WTC11 (cell line): ENCODE results near the gene RGS11. TPM values are rescaled to one million over a fixed set of nuclear protein-coding genes. Genes with fewer than 3 reads are reported as not detected.

Experiments
- ATAC-seq: fragments of 200-7000 bp; cut with Tn5 transposase; 2 replicates; pipeline ENCODE4 v1.10.0; 2021; ENCODE audit warnings: mild to moderate bottlenecking, moderate library complexity
- CTCF ChIA-PET: fragments of 300-600 bp; sonication (Branson Sonifier 250); formaldehyde crosslinking; loops from one replicate; lab custom pipeline; 2021; ENCODE audit warnings: antibody characterized with exemption; lab: Charles Lee
- POLR2A ChIA-PET: fragments of 350-600 bp; sonication (Branson Sonifier 250); formaldehyde crosslinking; loops from one replicate; lab custom pipeline; 2021; ENCODE audit warnings: antibody characterized with exemption; lab: Charles Lee
- DNase-seq: peaks from one replicate; pipeline ENCODE4 v3.0.0; 2021; ENCODE audit warnings: low spot score
- H3K27ac Mint-ChIP-seq: 2 replicates; pipeline ENCODE4 v1.8.0; 2021; ENCODE audit warnings: mixed read lengths
- H3K27me3 Mint-ChIP-seq: 2 replicates; pipeline ENCODE4 v1.8.0; 2021; ENCODE audit warnings: low read depth, mild to moderate bottlenecking, moderate library complexity, mixed read lengths
- H3K36me3 Mint-ChIP-seq: 2 replicates; pipeline ENCODE4 v1.8.0; 2021; ENCODE audit warnings: mixed read lengths
- H3K4me1 Mint-ChIP-seq: 2 replicates; pipeline ENCODE4 v1.8.0; 2022; ENCODE audit warnings: mixed read lengths
- H3K4me3 Mint-ChIP-seq: 2 replicates; pipeline ENCODE4 v1.8.0; 2021; ENCODE audit warnings: mild to moderate bottlenecking, moderate library complexity, mixed read lengths
- H3K9me3 Mint-ChIP-seq: 2 replicates; pipeline ENCODE4 v1.8.0; 2021; ENCODE audit warnings: mixed read lengths
- ARID4B ChIP-seq: sonication (generic); formaldehyde crosslinking; IDR thresholded peaks from 2 replicates; pipeline ENCODE4 v1.8.0; 2023; ENCODE audit warnings: missing genetic modification reagents, mild to moderate bottlenecking, borderline replicate concordance
- CBFB ChIP-seq: sonication (generic); formaldehyde crosslinking; IDR thresholded peaks from 2 replicates; pipeline ENCODE4 v1.8.1; 2022; ENCODE audit warnings: mild to moderate bottlenecking, low read depth, missing genetic modification reagents
- GABPB1 ChIP-seq: sonication (generic); formaldehyde crosslinking; IDR thresholded peaks from 2 replicates; pipeline ENCODE4 v1.8.1; 2023; ENCODE audit warnings: mild to moderate bottlenecking, missing genetic modification reagents
- GRHL2 ChIP-seq: fragments of 250-450 bp; sonication (Bioruptor Pico); IDR thresholded peaks from 2 replicates; pipeline ENCODE4 v1.8.0; 2022; ENCODE audit warnings: mild to moderate bottlenecking, moderate library complexity; ENCODE audit not compliant: insufficient replicate concordance, severe bottlenecking
- IRF2 ChIP-seq: sonication (generic); formaldehyde crosslinking; IDR thresholded peaks from 2 replicates; pipeline ENCODE4 v1.8.0; 2022; ENCODE audit warnings: low read depth, missing genetic modification reagents, borderline replicate concordance
- MLX ChIP-seq: sonication (generic); formaldehyde crosslinking; IDR thresholded peaks from 2 replicates; pipeline ENCODE4 v1.8.1; 2023; ENCODE audit warnings: mild to moderate bottlenecking, missing genetic modification reagents, moderate library complexity
- MXD4 ChIP-seq: fragments of 250-450 bp; sonication (Bioruptor Pico); IDR thresholded peaks from 2 replicates; pipeline ENCODE4 v1.8.0; 2021; ENCODE audit warnings: mild to moderate bottlenecking, moderate library complexity, borderline replicate concordance
- NFATC4 ChIP-seq: fragments of 250-450 bp; sonication (Bioruptor Pico); IDR thresholded peaks from 2 replicates; pipeline ENCODE4 v1.9.0; 2021; ENCODE audit warnings: mild to moderate bottlenecking
- OVOL2 ChIP-seq: fragments of 250-450 bp; sonication (Bioruptor Pico); IDR thresholded peaks from 2 replicates; pipeline ENCODE4 v1.9.0; 2021; ENCODE audit warnings: mild to moderate bottlenecking, borderline replicate concordance
- SMAD4 ChIP-seq: sonication (generic); formaldehyde crosslinking; IDR thresholded peaks from 2 replicates; pipeline ENCODE4 v1.8.0; 2022; ENCODE audit warnings: mild to moderate bottlenecking, missing genetic modification reagents
- ZNF138 ChIP-seq: sonication (generic); formaldehyde crosslinking; conservative IDR thresholded peaks from 2 replicates; pipeline ENCODE4 v1.8.1; 2022; ENCODE audit warnings: mild to moderate bottlenecking, moderate library complexity, missing genetic modification reagents
- ZNF317 ChIP-seq: sonication (generic); formaldehyde crosslinking; IDR thresholded peaks from 2 replicates; pipeline ENCODE4 v1.8.1; 2023; ENCODE audit warnings: low read depth, mild to moderate bottlenecking, moderate library complexity, missing genetic modification reagents, borderline replicate concordance
- ZNF396 ChIP-seq: fragments of 250-450 bp; sonication (Bioruptor Pico); IDR thresholded peaks from 2 replicates; pipeline ENCODE4 v1.8.0; 2021; ENCODE audit warnings: mild to moderate bottlenecking, moderate library complexity, borderline replicate concordance
- ZNF671 ChIP-seq: fragments of 250-450 bp; sonication (Bioruptor Pico); IDR thresholded peaks from 2 replicates; pipeline ENCODE4 v1.8.0; 2021; ENCODE audit warnings: mild to moderate bottlenecking
- total RNA-seq: library from RNA; stranded (reverse); gene quantifications from 3 replicates; pipeline ENCODE4 v1.2.3, GENCODE V29; 2021
- TF ChIP-seq, protein P1 (sequence below): sonication (generic); formaldehyde crosslinking; IDR thresholded peaks from 2 replicates; pipeline ENCODE4 v1.8.1; 2022; ENCODE audit warnings: mild to moderate bottlenecking, moderate library complexity, missing genetic modification reagents
- TF ChIP-seq, protein P2 (sequence below): fragments of 250-450 bp; sonication (Bioruptor Pico); IDR thresholded peaks from 2 replicates; pipeline ENCODE4 v2.1.2; 2022; ENCODE audit warnings: mild to moderate bottlenecking, moderate library complexity
- TF ChIP-seq, protein P3 (sequence below): fragments of 200-600 bp; IDR thresholded peaks from 2 replicates; pipeline ENCODE4 v1.8.0; 2022; ENCODE audit warnings: antibody characterized with exemption
- TF ChIP-seq, protein P4 (sequence below): sonication (generic); formaldehyde crosslinking; IDR thresholded peaks from 2 replicates; pipeline ENCODE4 v1.8.0; 2022; ENCODE audit warnings: mild to moderate bottlenecking, missing genetic modification reagents

Gene RGS11
- total RNA-seq, 1 experiment from 2014 or later, result 1.8 TPM

- Mint-ChIP-seq H3K27me3 (no peaks in the 10 kb centered on the region), H3K9me3 (no peaks in the 10 kb centered on the region), H3K27ac (no peak overlapping the region), H3K4me3 (no peak overlapping the region), H3K4me1 (no peaks in the 10 kb centered on the region), H3K36me3 (peaks cover 5% of the 10 kb centered on the region; the same call in 1 of the 2 replicates)
- ChIA-PET POLR2A (no interaction called here), CTCF (no interaction called here)
- ATAC-seq (no peak), DNase-seq (no peak)
- TF ChIP-seq MLX (CRISPR knock-in tag) (no peak), OVOL2 (CRISPR knock-in tag) (no peak), IRF2 (no peak), MXD4 (no peak), GRHL2 (CRISPR knock-in tag) (no peak), ARID4B (CRISPR knock-in tag) (no peak), SMAD4 (CRISPR knock-in tag) (no peak), ZNF138 (CRISPR knock-in tag) (no peak)
- TF ChIP-seq, protein P1, sequence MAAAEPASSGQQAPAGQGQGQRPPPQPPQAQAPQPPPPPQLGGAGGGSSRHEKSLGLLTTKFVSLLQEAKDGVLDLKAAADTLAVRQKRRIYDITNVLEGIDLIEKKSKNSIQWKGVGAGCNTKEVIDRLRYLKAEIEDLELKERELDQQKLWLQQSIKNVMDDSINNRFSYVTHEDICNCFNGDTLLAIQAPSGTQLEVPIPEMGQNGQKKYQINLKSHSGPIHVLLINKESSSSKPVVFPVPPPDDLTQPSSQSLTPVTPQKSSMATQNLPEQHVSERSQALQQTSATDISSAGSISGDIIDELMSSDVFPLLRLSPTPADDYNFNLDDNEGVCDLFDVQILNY, result no peak
- TF ChIP-seq, protein P2, sequence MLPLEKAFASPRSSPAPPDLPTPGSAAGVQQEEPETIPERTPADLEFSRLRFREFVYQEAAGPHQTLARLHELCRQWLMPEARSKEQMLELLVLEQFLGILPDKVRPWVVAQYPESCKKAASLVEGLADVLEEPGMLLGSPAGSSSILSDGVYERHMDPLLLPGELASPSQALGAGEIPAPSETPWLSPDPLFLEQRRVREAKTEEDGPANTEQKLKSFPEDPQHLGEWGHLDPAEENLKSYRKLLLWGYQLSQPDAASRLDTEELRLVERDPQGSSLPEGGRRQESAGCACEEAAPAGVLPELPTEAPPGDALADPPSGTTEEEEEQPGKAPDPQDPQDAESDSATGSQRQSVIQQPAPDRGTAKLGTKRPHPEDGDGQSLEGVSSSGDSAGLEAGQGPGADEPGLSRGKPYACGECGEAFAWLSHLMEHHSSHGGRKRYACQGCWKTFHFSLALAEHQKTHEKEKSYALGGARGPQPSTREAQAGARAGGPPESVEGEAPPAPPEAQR (CRISPR knock-in tag), result no peak
Observed at GRCh38 chr16:297832-298231, 22.1 kb upstream of the RGS11 start.

DNA sequence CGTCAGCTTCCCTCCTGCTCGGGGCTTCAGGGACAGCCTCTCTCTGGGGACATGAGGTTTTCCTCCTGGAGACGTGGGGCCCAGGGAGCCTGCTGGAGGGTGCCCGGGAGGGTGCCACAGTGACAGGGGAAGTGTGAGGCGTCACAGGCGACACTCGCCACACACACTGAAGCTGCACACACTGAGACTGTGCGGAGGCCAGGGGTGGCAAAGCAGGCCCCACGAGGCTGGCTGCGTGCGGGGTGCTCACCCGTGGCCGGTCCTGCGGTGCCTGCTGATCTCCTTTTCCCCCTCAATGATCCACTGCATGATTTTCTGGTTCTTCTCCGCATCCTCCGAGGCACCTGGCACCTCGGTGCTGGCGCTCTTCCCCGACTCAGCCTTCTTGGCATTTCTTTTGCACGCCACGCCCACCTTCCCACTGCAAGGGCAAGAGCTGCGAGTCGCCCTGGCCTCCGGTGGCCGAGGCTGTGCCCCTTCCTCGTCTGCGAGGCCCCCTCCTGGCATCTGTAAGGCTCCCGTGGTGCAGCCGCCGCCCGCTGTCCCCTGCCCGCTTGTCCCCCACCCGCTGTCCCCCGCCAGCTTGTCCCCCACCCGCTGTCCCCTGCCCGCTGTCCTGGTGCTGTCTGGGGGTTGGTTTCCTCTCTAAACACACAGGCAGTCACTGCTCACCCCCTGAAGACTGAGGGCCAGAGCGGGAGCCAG is 21.2 kb upstream of the RGS11 start:
- Mint-ChIP-seq H3K9me3 (no peaks in the 10 kb centered on the region), H3K27me3 (no peaks in the 10 kb centered on the region), H3K4me1 (no peaks in the 10 kb centered on the region), H3K4me3 (no peak overlapping the region), H3K36me3 (0 out of 2 replicates have a peak, but pooled peaks cover 3% of the 10 kb centered on the region), H3K27ac (no peak overlapping the region)
- ChIA-PET POLR2A (no interaction called here), CTCF (no interaction called here)
- ATAC-seq (no peak), DNase-seq (no peak)
- TF ChIP-seq CBFB (CRISPR knock-in tag), result no peak
- TF ChIP-seq NFATC4 (CRISPR knock-in tag), result no peak
- TF ChIP-seq, protein P3, sequence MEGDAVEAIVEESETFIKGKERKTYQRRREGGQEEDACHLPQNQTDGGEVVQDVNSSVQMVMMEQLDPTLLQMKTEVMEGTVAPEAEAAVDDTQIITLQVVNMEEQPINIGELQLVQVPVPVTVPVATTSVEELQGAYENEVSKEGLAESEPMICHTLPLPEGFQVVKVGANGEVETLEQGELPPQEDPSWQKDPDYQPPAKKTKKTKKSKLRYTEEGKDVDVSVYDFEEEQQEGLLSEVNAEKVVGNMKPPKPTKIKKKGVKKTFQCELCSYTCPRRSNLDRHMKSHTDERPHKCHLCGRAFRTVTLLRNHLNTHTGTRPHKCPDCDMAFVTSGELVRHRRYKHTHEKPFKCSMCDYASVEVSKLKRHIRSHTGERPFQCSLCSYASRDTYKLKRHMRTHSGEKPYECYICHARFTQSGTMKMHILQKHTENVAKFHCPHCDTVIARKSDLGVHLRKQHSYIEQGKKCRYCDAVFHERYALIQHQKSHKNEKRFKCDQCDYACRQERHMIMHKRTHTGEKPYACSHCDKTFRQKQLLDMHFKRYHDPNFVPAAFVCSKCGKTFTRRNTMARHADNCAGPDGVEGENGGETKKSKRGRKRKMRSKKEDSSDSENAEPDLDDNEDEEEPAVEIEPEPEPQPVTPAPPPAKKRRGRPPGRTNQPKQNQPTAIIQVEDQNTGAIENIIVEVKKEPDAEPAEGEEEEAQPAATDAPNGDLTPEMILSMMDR, result no peak
- TF ChIP-seq ZNF317 (CRISPR knock-in tag), result no peak
- TF ChIP-seq, protein P4, sequence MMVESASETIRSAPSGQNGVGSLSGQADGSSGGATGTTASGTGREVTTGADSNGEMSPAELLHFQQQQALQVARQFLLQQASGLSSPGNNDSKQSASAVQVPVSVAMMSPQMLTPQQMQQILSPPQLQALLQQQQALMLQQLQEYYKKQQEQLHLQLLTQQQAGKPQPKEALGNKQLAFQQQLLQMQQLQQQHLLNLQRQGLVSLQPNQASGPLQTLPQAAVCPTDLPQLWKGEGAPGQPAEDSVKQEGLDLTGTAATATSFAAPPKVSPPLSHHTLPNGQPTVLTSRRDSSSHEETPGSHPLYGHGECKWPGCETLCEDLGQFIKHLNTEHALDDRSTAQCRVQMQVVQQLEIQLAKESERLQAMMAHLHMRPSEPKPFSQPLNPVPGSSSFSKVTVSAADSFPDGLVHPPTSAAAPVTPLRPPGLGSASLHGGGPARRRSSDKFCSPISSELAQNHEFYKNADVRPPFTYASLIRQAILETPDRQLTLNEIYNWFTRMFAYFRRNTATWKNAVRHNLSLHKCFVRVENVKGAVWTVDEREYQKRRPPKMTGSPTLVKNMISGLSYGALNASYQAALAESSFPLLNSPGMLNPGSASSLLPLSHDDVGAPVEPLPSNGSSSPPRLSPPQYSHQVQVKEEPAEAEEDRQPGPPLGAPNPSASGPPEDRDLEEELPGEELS (CRISPR knock-in tag), result no peak
- no peak for TF ChIP-seq IRF2
- no peak for TF ChIP-seq ZNF671
- TF ChIP-seq ARID4B (CRISPR knock-in tag), result no peak
- TF ChIP-seq GABPB1 (CRISPR knock-in tag), result no peak
- TF ChIP-seq ZNF396 (CRISPR knock-in tag), result no peak
